ENCODE measurements around the gene CEP112.
A peak's percentile ranks its signal among the peaks of the same experiment; 100 is the strongest.

Gene CEP112

DNA sequence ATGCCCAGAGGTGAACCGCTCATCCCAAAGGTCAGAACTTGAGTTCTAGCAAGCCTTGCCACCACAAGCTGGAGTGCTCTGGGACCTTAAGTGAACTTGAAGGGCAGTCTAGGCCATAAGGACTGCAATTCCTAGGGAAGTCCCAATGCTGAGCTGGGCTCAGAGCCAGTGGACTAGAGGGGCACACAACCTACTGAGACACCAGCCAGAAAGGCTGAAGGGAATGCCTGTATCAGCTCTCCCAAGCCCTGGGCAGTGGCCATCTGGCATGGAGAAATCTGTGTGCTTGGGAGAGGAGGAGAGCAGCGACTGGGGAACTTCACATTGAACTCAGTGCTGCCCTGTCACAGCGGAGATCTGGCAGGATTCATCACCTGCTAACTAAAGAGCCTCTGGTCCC, 201.3 kb downstream of the CEP112 start:
- no peak for DNase-seq (ENCODE audit: insufficient read length, low spot score)
- FAIRE-seq, result no peak
- TF ChIP-seq TAF1 (IDR thresholded peaks at IDR 0.05; ENCODE audit: low read depth, low read length) (no peak), POLR2A (IDR thresholded peaks at IDR 0.05; ENCODE audit: low read depth, low read length) (no peak), POU2F2 (IDR thresholded peaks at IDR 0.05; ENCODE audit: low read depth, low read length) (no peak), SPI1 (IDR thresholded peaks at IDR 0.05; ENCODE audit: low read depth, low read length) (no peak), PAX5 (IDR thresholded peaks at IDR 0.05; ENCODE audit: insufficient read depth, low read length, severe bottlenecking) (no peak), POLR2AphosphoS5 (IDR thresholded peaks at IDR 0.05; ENCODE audit: low read depth, low read length) (no peak)

DNA sequence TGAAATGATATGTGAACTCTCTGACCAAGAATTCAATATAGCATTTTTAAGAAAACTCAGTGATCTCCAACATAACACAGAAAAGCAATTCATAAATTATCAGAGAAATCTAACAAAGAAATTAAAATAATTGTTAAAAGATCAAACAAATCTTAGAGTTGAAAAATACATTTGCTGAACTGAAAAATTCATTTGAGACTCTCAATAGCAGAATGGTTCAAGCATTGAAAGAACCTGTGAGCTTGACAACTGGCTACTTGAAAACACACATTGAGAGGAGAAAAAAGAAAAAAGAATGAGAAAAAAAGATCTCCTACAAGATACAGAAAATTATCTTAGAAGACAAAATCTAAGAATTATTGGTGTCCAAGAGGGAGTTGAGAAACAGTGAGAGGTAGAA, 203.5 kb downstream of the CEP112 start:
- FAIRE-seq, result no peak
- TF ChIP-seq POLR2A (IDR thresholded peaks at IDR 0.05; ENCODE audit: low read depth, low read length), result no peak
- no peak for TF ChIP-seq TAF1 (IDR thresholded peaks at IDR 0.05; ENCODE audit: low read depth, low read length)
- TF ChIP-seq PAX5 (IDR thresholded peaks at IDR 0.05; ENCODE audit: insufficient read depth, low read length, severe bottlenecking), result no peak
- no peak for TF ChIP-seq POLR2AphosphoS5 (IDR thresholded peaks at IDR 0.05; ENCODE audit: low read depth, low read length)
- no peak for TF ChIP-seq POU2F2 (IDR thresholded peaks at IDR 0.05; ENCODE audit: low read depth, low read length)
- no peak for TF ChIP-seq SPI1 (IDR thresholded peaks at IDR 0.05; ENCODE audit: low read depth, low read length)
- no peak for DNase-seq (ENCODE audit: insufficient read length, low spot score)

GRCh38 chr17:65987988-65988387, 203.9 kb downstream of the CEP112 start:
- FAIRE-seq (no peak), DNase-seq (ENCODE audit: insufficient read length, low spot score) (no peak)
- TF ChIP-seq SPI1 (IDR thresholded peaks at IDR 0.05; ENCODE audit: low read depth, low read length), result no peak
- no peak for TF ChIP-seq POU2F2 (IDR thresholded peaks at IDR 0.05; ENCODE audit: low read depth, low read length)

DNA sequence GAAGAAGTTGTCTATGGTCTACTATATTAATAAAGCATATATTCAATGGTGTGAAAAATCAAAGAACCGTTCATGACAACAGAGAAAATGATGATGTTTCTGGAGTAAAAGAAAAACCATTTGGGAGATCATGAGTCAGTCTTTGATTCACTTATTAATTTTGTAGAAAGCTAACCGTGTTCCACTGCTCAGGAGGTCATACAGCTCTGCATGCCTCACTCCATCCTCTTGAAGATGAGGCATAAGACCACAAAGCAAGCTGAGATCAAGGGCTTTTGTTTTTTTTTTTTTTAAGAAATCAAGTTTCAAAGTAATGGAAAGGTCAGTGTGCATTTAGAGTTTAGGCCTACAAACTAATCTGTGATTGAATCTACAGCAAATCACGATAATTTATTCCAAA, 206.4 kb downstream of the CEP112 start:
- DNase-seq (ENCODE audit: insufficient read length, low spot score), result no peak
- no peak for FAIRE-seq
- TF ChIP-seq POLR2AphosphoS5 (IDR thresholded peaks at IDR 0.05; ENCODE audit: low read depth, low read length), result no peak
- TF ChIP-seq TAF1 (IDR thresholded peaks at IDR 0.05; ENCODE audit: low read depth, low read length), result no peak
- no peak for TF ChIP-seq POLR2A (IDR thresholded peaks at IDR 0.05; ENCODE audit: low read depth, low read length)
- TF ChIP-seq SPI1 (IDR thresholded peaks at IDR 0.05; ENCODE audit: low read depth, low read length), result no peak
- TF ChIP-seq POU2F2 (IDR thresholded peaks at IDR 0.05; ENCODE audit: low read depth, low read length), result no peak
- no peak for TF ChIP-seq PAX5 (IDR thresholded peaks at IDR 0.05; ENCODE audit: insufficient read depth, low read length, severe bottlenecking)

DNA sequence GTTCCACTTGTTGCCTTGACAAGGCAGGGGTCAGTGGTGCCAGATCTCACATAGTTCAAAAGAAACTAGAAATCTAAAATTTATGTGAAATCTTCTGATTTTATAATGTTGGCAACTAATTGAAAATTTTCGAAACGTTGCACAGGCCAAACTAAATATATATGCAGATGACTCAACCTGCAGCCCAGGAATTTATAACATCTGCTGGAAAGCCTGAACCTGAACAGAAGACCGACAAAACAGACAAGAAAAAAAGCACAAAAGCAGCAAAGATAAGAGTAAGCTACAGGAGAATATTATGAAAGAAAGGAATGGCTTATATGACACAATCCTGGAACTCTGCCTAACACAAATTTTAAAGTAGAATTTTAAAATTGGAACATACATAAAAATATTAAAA, 207.6 kb downstream of the CEP112 start:
- no peak for DNase-seq (ENCODE audit: insufficient read length, low spot score)
- no peak for FAIRE-seq
- TF ChIP-seq TAF1 (IDR thresholded peaks at IDR 0.05; ENCODE audit: low read depth, low read length) (no peak), PAX5 (IDR thresholded peaks at IDR 0.05; ENCODE audit: insufficient read depth, low read length, severe bottlenecking) (no peak)

DNA sequence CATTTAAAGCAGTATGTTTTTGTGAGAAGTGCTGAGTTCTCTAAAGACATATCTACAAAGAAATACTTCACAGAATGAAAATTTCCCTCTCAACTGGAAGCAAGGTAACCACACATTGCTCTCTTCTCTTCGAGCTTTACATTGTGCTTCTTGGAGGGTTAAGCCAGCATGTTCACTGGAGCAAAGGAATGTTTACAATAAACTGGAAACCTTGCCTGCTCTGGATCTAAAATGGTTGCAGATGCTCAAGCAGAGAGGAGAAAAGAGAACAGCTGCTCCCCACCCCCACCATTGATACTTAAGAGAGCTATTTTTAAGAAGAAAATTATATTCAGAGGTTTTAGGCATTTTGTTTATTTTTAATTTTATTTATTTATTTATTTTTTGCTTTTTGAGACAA, 213.1 kb downstream of the CEP112 start:
- FAIRE-seq (no peak), DNase-seq (ENCODE audit: insufficient read length, low spot score) (no peak)
- no peak for TF ChIP-seq SPI1 (IDR thresholded peaks at IDR 0.05; ENCODE audit: low read depth, low read length)

GRCh38 chr17:65977041-65977440, 214.9 kb downstream of the CEP112 start:
- no peak for DNase-seq (ENCODE audit: insufficient read length, low spot score)
- FAIRE-seq, result no peak
- TF ChIP-seq POLR2A (IDR thresholded peaks at IDR 0.05; ENCODE audit: low read depth, low read length) (no peak), PAX5 (IDR thresholded peaks at IDR 0.05; ENCODE audit: insufficient read depth, low read length, severe bottlenecking) (no peak), TAF1 (IDR thresholded peaks at IDR 0.05; ENCODE audit: low read depth, low read length) (no peak), POU2F2 (IDR thresholded peaks at IDR 0.05; ENCODE audit: low read depth, low read length) (no peak), POLR2AphosphoS5 (IDR thresholded peaks at IDR 0.05; ENCODE audit: low read depth, low read length) (no peak), SPI1 (IDR thresholded peaks at IDR 0.05; ENCODE audit: low read depth, low read length) (no peak)

GRCh38 chr17:65975878-65976277, 216.1 kb downstream of the CEP112 start:
- 0 out of 2 replicates have a peak, but pooled peaks have one; percentile 3 for TF ChIP-seq SPI1 (IDR thresholded peaks at IDR 0.05; ENCODE audit: low read depth, low read length)
- TF ChIP-seq POLR2AphosphoS5 (IDR thresholded peaks at IDR 0.05; ENCODE audit: low read depth, low read length), result no peak
- no peak for DNase-seq (ENCODE audit: insufficient read length, low spot score)
- no peak for FAIRE-seq

- FAIRE-seq (no peak), DNase-seq (ENCODE audit: insufficient read length, low spot score) (no peak)
- no peak for TF ChIP-seq POLR2A (IDR thresholded peaks at IDR 0.05; ENCODE audit: low read depth, low read length)
- no peak for TF ChIP-seq PAX5 (IDR thresholded peaks at IDR 0.05; ENCODE audit: insufficient read depth, low read length, severe bottlenecking)
- TF ChIP-seq POLR2AphosphoS5 (IDR thresholded peaks at IDR 0.05; ENCODE audit: low read depth, low read length), result no peak
These were observed 218.7 kb downstream of the CEP112 start for GRCh38 chr17:65973237-65973636.

GRCh38 chr17:65967372-65967771, 224.6 kb downstream of the CEP112 start:
- TF ChIP-seq TAF1 (IDR thresholded peaks at IDR 0.05; ENCODE audit: low read depth, low read length) (no peak), POLR2A (IDR thresholded peaks at IDR 0.05; ENCODE audit: low read depth, low read length) (no peak), POU2F2 (IDR thresholded peaks at IDR 0.05; ENCODE audit: low read depth, low read length) (no peak), PAX5 (IDR thresholded peaks at IDR 0.05; ENCODE audit: insufficient read depth, low read length, severe bottlenecking) (no peak), POLR2AphosphoS5 (IDR thresholded peaks at IDR 0.05; ENCODE audit: low read depth, low read length) (no peak), SPI1 (IDR thresholded peaks at IDR 0.05; ENCODE audit: low read depth, low read length) (no peak)
- DNase-seq (ENCODE audit: insufficient read length, low spot score) (no peak), FAIRE-seq (no peak)

- TF ChIP-seq POLR2AphosphoS5 (IDR thresholded peaks at IDR 0.05; ENCODE audit: low read depth, low read length), result no peak
- TF ChIP-seq SPI1 (IDR thresholded peaks at IDR 0.05; ENCODE audit: low read depth, low read length), result no peak
- TF ChIP-seq TAF1 (IDR thresholded peaks at IDR 0.05; ENCODE audit: low read depth, low read length), result no peak
- no peak for TF ChIP-seq POU2F2 (IDR thresholded peaks at IDR 0.05; ENCODE audit: low read depth, low read length)
- TF ChIP-seq PAX5 (IDR thresholded peaks at IDR 0.05; ENCODE audit: insufficient read depth, low read length, severe bottlenecking), result no peak
- TF ChIP-seq POLR2A (IDR thresholded peaks at IDR 0.05; ENCODE audit: low read depth, low read length), result no peak
- DNase-seq (ENCODE audit: insufficient read length, low spot score) (no peak), FAIRE-seq (no peak)
These were observed 225.7 kb downstream of the CEP112 start for GRCh38 chr17:65966072-65966695.

Measured in GM12891 (cell line).